GM23338 (cell line): ENCODE results near the gene GNA15. TPM values are rescaled to one million over a fixed set of nuclear protein-coding genes. Genes with fewer than 3 reads are reported as not detected.

Source experiments
- ATAC-seq: fragments of 200-7000 bp; cut with Tn5 transposase; 3 replicates; pipeline ENCODE4 v1.9.1; 2020
- DNase-seq: peaks from one replicate; pipeline ENCODE4 v3.0.0-alpha.2; 2015; ENCODE audit warnings: low spot score
- H2AFZ ChIP-seq: fragments of 200-600 bp; sonication (generic); 2 replicates; pipeline ENCODE4 v1.8.0; 2016; ENCODE audit warnings: antibody characterized with exemption, mild to moderate bottlenecking, moderate library complexity
- H3F3A ChIP-seq: fragments of 200-600 bp; sonication (generic); replicated peaks from 2 replicates; pipeline ENCODE4 v1.8.0; 2017; ENCODE audit warnings: antibody characterized with exemption, mixed run types, low read depth
- H3K27ac ChIP-seq: fragments of 200-600 bp; sonication (generic); 2 replicates; pipeline ENCODE4 v1.6.1; 2016; ENCODE audit warnings: low read depth
- H3K27me3 ChIP-seq: fragments of 200-600 bp; sonication (generic); 2 replicates; pipeline ENCODE4 v1.8.0; 2016; ENCODE audit warnings: mild to moderate bottlenecking, mixed run types, moderate library complexity; ENCODE audit not compliant: insufficient read depth
- H3K36me3 ChIP-seq: fragments of 200-600 bp; sonication (generic); 2 replicates; pipeline ENCODE4 v1.8.0; 2016; ENCODE audit warnings: mild to moderate bottlenecking; ENCODE audit not compliant: insufficient read depth
- H3K4me1 ChIP-seq: fragments of 200-600 bp; sonication (generic); 2 replicates; pipeline ENCODE4 v1.8.0; 2016; ENCODE audit warnings: mild to moderate bottlenecking, moderate library complexity; ENCODE audit not compliant: insufficient read depth
- H3K4me2 ChIP-seq: fragments of 200-600 bp; sonication (generic); 2 replicates; pipeline ENCODE4 v1.7.1; 2017; ENCODE audit warnings: mixed run types
- H3K4me3 ChIP-seq: fragments of 200-600 bp; sonication (generic); 2 replicates; pipeline ENCODE4 v1.6.1; 2016; ENCODE audit warnings: mixed run types
- H3K79me2 ChIP-seq: fragments of 200-600 bp; sonication (generic); replicated peaks from 2 replicates; pipeline ENCODE4 v1.8.0; 2017; ENCODE audit warnings: mild to moderate bottlenecking; ENCODE audit not compliant: insufficient read depth
- H3K9me2 ChIP-seq: fragments of 200-600 bp; sonication (generic); 2 replicates; pipeline ENCODE4 v1.8.0; 2017; ENCODE audit not compliant: insufficient read depth
- H4K20me1 ChIP-seq: fragments of 200-600 bp; sonication (generic); replicated peaks from 2 replicates; pipeline ENCODE4 v1.8.0; 2017; ENCODE audit warnings: mild to moderate bottlenecking; ENCODE audit not compliant: insufficient read depth
- H3K27ac Mint-ChIP-seq: 2 replicates; pipeline ENCODE4 v1.8.0; 2020; ENCODE audit warnings: inconsistent platforms, mild to moderate bottlenecking, moderate library complexity, mixed read lengths
- H3K27me3 Mint-ChIP-seq: 3 replicates; pipeline ENCODE4 v1.8.0; 2022; ENCODE audit warnings: low read depth, mild to moderate bottlenecking, moderate library complexity, mixed read lengths, inconsistent platforms; ENCODE audit not compliant: insufficient read depth, poor library complexity
- H3K36me3 Mint-ChIP-seq: 3 replicates; pipeline ENCODE4 v1.8.0; 2021; ENCODE audit warnings: low read depth, mild to moderate bottlenecking, inconsistent platforms, moderate library complexity, mixed read lengths
- H3K4me1 Mint-ChIP-seq: 3 replicates; pipeline ENCODE4 v1.8.0; 2020; ENCODE audit warnings: mild to moderate bottlenecking, inconsistent platforms, mixed read lengths
- H3K4me3 Mint-ChIP-seq: 3 replicates; pipeline ENCODE4 v1.8.0; 2021; ENCODE audit warnings: moderate library complexity, mild to moderate bottlenecking, inconsistent platforms, mixed read lengths
- H3K9me3 Mint-ChIP-seq: 3 replicates; pipeline ENCODE4 v1.8.0; 2020; ENCODE audit warnings: moderate library complexity, mild to moderate bottlenecking, inconsistent platforms, mixed read lengths
- CTCF ChIP-seq, 2 experiments: fragments of 200-600 bp in 1 of 2; sonication (generic) in 1 of 2; conservative IDR thresholded peaks; 2 replicates each; pipeline versions ENCODE4 v1.5.1 to v1.6.1; 2016 to 2017; ENCODE audit warnings: antibody characterized with exemption in 2 of 2, low read depth in 2 of 2, mild to moderate bottlenecking in 2 of 2, moderate library complexity in 1 of 2
- REST ChIP-seq: IDR thresholded peaks from one replicate; pipeline ENCODE4 v1.6.1; 2018; ENCODE audit warnings: antibody characterized with exemption; ENCODE audit not compliant: unreplicated experiment
- polyA plus RNA-seq: library from polyadenylated mRNA; unstranded; fragments of >200 nt; fragmentation: Nextera tagmentation; extraction: Ambion mirVana; gene quantifications from 2 replicates; pipeline ENCODE4 v1.2.1, GENCODE V29; 2016
- total RNA-seq: library from RNA; depleted of rRNA; stranded (reverse); fragments of >200 nt; shearing (Covaris generic); gene quantifications from 2 replicates; pipeline ENCODE4 v1.2.3, GENCODE V29; 2014
- TF ChIP-seq, protein P1 (sequence below): fragments of 250-450 bp; sonication (Bioruptor Pico); IDR thresholded peaks from 2 replicates; pipeline ENCODE4 v1.5.0; 2020; ENCODE audit warnings: mild to moderate bottlenecking, moderate library complexity

The GNA15 gene
- total and polyA plus RNA-seq, 2 experiments from 2014 or later, result 0.14 to 0.31 TPM

DNA sequence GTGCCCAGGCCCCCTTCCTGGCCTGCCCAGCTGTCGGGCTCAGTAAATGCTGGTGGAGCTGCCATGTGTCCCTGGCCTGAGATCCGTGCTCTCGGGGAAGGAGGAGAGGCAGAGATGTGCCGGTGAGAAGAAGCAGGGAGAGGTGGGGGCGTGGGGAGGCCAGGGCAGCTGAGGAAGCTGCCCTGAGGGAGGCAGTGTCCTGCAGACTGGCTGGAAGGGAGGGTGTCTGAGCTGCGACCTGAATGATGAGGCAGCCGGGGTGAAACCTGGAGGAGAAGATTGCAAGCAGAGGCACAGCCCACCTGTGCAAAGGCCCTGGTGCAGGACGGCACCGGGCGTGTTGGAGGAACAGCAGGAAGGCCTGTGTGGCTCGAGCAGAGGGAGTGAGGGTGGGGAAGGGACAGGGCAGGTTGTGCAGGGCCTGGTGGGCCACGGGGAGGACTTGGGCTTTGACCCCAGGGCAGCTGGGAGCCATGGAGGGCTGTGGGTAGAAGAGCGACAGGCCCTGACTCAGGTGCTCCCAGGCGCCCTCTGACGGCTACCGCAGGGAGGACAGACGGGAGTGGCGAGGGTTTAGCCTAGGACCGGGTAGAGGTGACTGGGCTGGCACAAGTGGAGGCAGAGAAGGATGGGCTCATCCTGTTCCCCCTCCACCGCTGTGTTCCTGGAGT, 74.6 kb downstream of the GNA15 start:
- Histone ChIP-seq H3K79me2 (no peaks in the 10 kb centered on the region), H4K20me1 (peaks cover 6% of the 10 kb centered on the region; the same call in 1 of the 2 replicates), H3F3A (no peaks in the 10 kb centered on the region), H3K4me1 (peaks cover 4% of the 10 kb centered on the region; the same call in 1 of the 2 replicates), H2AFZ (no peak overlapping the region), H3K9me2 (no peaks in the 10 kb centered on the region), H3K4me2 (no peak overlapping the region), H3K4me3 (no peak overlapping the region), H3K27ac (no peak overlapping the region), H3K27me3 (no peaks in the 10 kb centered on the region), H3K36me3 (peaks cover 12% of the 10 kb centered on the region)
- peak; percentile 84 for DNase-seq
- peaks cover 8% of the 10 kb centered on the region for H3K4me1 Mint-ChIP-seq
- H3K36me3 Mint-ChIP-seq, result peaks cover 20% of the 10 kb centered on the region
- no peaks in the 10 kb centered on the region for H3K9me3 Mint-ChIP-seq
- ATAC-seq, result peak; percentile 88
- TF ChIP-seq, protein P1, sequence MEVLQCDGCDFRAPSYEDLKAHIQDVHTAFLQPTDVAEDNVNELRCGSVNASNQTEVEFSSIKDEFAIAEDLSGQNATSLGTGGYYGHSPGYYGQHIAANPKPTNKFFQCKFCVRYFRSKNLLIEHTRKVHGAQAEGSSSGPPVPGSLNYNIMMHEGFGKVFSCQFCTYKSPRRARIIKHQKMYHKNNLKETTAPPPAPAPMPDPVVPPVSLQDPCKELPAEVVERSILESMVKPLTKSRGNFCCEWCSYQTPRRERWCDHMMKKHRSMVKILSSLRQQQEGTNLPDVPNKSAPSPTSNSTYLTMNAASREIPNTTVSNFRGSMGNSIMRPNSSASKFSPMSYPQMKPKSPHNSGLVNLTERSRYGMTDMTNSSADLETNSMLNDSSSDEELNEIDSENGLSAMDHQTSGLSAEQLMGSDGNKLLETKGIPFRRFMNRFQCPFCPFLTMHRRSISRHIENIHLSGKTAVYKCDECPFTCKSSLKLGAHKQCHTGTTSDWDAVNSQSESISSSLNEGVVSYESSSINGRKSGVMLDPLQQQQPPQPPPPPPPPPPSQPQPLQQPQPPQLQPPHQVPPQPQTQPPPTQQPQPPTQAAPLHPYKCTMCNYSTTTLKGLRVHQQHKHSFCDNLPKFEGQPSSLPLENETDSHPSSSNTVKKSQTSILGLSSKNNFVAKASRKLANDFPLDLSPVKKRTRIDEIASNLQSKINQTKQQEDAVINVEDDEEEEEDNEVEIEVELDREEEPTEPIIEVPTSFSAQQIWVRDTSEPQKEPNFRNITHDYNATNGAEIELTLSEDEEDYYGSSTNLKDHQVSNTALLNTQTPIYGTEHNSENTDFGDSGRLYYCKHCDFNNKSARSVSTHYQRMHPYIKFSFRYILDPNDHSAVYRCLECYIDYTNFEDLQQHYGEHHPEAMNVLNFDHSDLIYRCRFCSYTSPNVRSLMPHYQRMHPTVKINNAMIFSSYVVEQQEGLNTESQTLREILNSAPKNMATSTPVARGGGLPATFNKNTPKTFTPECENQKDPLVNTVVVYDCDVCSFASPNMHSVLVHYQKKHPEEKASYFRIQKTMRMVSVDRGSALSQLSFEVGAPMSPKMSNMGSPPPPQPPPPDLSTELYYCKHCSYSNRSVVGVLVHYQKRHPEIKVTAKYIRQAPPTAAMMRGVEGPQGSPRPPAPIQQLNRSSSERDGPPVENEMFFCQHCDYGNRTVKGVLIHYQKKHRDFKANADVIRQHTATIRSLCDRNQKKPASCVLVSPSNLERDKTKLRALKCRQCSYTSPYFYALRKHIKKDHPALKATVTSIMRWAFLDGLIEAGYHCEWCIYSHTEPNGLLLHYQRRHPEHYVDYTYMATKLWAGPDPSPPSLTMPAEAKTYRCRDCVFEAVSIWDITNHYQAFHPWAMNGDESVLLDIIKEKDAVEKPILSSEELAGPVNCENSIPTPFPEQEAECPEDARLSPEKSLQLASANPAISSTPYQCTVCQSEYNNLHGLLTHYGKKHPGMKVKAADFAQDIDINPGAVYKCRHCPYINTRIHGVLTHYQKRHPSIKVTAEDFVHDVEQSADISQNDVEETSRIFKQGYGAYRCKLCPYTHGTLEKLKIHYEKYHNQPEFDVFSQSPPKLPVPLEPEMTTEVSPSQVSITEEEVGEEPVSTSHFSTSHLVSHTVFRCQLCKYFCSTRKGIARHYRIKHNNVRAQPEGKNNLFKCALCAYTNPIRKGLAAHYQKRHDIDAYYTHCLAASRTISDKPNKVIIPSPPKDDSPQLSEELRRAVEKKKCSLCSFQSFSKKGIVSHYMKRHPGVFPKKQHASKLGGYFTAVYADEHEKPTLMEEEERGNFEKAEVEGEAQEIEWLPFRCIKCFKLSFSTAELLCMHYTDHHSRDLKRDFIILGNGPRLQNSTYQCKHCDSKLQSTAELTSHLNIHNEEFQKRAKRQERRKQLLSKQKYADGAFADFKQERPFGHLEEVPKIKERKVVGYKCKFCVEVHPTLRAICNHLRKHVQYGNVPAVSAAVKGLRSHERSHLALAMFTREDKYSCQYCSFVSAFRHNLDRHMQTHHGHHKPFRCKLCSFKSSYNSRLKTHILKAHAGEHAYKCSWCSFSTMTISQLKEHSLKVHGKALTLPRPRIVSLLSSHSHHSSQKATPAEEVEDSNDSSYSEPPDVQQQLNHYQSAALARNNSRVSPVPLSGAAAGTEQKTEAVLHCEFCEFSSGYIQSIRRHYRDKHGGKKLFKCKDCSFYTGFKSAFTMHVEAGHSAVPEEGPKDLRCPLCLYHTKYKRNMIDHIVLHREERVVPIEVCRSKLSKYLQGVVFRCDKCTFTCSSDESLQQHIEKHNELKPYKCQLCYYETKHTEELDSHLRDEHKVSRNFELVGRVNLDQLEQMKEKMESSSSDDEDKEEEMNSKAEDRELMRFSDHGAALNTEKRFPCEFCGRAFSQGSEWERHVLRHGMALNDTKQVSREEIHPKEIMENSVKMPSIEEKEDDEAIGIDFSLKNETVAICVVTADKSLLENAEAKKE (CRISPR knock-in tag), result no peak
- TF ChIP-seq REST (no peak), CTCF (conservative IDR thresholded peaks at IDR 0.05; ENCODE audit: low read depth in 2 of 2) (peak; percentile 65 to 80)
- peak overlapping the region; percentile 40 for H3K27ac Mint-ChIP-seq
- peaks cover 10% of the 10 kb centered on the region for H3K27me3 Mint-ChIP-seq
- no peak overlapping the region for H3K4me3 Mint-ChIP-seq
